Fibroblast of villous mesenchyme (primary cell): Measurements from ENCODE around the gene PTGDR. TPM values are rescaled to one million over a fixed set of nuclear protein-coding genes. Genes with fewer than 3 reads are reported as not detected.

ENCODE experiments used
- DNase-seq: peaks from one replicate; pipeline ENCODE4 v3.0.0-alpha.2; 2010; ENCODE audit warnings: low read depth
- H3K4me3 ChIP-seq: 2 replicates; pipeline ENCODE4 v1.5.1; 2011; ENCODE audit warnings: low read depth, mild to moderate bottlenecking, low read length
- total RNA-seq: library from RNA; depleted of rRNA; stranded (reverse); fragments of >200 nt; gene quantifications from 2 replicates; pipeline ENCODE4 v1.2.3, GENCODE V29; 2012
- TF ChIP-seq, protein P1 (sequence below): IDR thresholded peaks from 2 replicates; pipeline ENCODE4 v1.5.1; 2012; ENCODE audit warnings: low read depth, mild to moderate bottlenecking, low read length; ENCODE audit not compliant: insufficient read depth

The PTGDR gene
- total RNA-seq, 1 donor = not detected

DNA sequence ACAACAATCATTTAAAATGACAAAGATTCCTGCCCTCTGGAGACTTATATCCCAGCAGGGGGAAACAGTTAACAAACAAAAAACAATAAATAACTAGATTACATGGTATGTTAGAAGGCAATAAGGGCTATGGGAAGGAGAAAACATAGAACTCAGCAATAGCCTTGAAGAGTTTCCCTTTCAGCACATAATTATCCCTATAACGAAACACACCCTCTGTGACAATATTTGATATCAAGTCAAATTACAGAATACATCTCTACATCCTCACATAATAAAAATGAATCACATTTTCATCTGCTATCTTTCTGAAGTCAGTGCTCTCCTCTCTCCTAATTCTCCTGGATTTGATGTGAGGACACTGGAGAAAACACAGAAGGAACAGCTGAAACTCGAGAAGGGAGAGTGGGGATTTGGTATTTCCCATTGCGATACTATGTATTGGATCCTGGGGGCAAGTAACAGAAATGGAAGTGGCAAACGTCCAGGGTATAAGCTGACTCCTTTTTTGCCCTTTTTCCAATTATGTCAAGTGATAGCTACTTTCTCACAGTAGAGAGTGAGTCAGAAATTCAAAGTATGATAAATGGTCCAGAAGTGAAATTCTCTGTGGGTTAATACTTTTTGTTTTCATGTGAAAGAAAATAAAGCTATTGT, 36.9 kb downstream of the PTGDR start:
- TF ChIP-seq, protein P1, sequence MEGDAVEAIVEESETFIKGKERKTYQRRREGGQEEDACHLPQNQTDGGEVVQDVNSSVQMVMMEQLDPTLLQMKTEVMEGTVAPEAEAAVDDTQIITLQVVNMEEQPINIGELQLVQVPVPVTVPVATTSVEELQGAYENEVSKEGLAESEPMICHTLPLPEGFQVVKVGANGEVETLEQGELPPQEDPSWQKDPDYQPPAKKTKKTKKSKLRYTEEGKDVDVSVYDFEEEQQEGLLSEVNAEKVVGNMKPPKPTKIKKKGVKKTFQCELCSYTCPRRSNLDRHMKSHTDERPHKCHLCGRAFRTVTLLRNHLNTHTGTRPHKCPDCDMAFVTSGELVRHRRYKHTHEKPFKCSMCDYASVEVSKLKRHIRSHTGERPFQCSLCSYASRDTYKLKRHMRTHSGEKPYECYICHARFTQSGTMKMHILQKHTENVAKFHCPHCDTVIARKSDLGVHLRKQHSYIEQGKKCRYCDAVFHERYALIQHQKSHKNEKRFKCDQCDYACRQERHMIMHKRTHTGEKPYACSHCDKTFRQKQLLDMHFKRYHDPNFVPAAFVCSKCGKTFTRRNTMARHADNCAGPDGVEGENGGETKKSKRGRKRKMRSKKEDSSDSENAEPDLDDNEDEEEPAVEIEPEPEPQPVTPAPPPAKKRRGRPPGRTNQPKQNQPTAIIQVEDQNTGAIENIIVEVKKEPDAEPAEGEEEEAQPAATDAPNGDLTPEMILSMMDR = no peak
- H3K4me3 ChIP-seq = no peak overlapping the region
- DNase-seq = no peak

DNA sequence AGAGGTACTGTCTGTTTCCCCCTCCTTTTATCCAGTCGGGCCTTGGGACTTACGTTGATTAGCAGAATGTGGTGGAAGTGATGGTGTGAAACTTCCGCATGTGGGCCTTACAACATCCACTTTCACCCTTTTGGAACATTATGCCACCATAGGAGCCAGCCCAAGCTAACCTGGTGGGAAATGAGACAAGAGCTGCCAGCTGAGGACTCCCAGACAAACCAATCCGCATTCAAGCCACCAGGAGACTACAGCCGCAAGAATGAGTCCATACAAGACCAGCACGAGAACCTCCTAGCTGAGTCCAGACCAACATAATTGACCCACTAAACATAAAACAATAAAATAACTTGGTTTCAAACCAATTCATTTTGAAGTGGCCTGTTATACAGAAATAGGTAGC, 37.5 kb downstream of the PTGDR start:
- no peak for DNase-seq
- TF ChIP-seq, protein P1 = no peak
- H3K4me3 ChIP-seq = no peak overlapping the region

- no peak overlapping the region for H3K4me3 ChIP-seq
- no peak for DNase-seq
- TF ChIP-seq, protein P1 = no peak
These were observed 39.9 kb downstream of the PTGDR start for GRCh38 chr14:52307376-52307775.

DNA sequence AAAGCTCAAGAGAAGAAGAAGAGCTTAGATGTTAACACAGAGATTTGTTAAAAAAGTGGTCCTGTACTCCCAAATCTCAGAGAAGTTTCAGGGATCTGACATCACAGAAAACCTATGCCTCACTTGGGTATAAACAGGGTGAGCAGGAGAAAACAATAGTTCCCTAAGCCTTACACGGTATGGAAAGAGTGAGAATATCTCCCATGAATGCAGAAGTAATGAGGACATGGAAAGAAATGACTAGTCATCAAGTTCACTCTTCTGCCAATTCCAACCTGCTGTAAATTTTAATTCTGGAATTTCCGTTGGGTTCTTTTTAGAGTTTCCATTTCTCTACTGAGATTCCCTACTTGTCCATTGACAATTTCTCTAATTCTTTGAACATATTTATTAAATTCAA, 40.4 kb downstream of the PTGDR start:
- DNase-seq = no peak
- TF ChIP-seq, protein P1 = no peak
- H3K4me3 ChIP-seq = no peak overlapping the region

- TF ChIP-seq, protein P1 = no peak
- no peak overlapping the region for H3K4me3 ChIP-seq
- no peak for DNase-seq
These were observed 43.0 kb downstream of the PTGDR start for GRCh38 chr14:52310541-52310940.

GRCh38 chr14:52312931-52313355, 45.4 kb downstream of the PTGDR start:
- peak; percentile 91 for DNase-seq
- TF ChIP-seq, protein P1 = no peak
- peak overlapping the region; percentile 95 for H3K4me3 ChIP-seq

DNA sequence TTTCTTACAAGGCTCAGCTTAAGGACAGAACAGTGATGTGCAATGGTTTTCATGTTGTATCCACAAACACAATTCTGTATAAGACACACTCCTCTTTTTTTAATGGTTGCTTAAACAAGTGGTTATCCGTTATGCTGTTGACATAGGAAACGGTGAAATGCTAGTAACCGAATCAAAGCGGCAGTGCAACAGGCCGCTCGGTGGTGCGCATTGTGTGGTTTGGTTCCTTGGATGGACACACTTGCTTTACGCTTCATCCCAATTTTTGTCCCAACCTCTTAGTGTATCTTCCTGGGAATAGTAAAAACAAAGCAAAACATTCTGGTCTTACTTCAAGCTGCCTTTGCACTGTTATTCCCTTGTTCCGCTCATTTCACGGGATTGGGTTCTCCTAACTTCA, 46.0 kb downstream of the PTGDR start:
- peak overlapping the region; percentile 95 for H3K4me3 ChIP-seq
- peak; percentile 57 for DNase-seq
- TF ChIP-seq, protein P1 = no peak
